Measurements from ENCODE around the gene MLF2. TPM values are rescaled to one million over a fixed set of nuclear protein-coding genes. Genes with fewer than 3 reads are reported as not detected.
"Not testable (repeated sequence)": the region's sequence is repeated elsewhere in the genome, so short reads cannot be mapped to it uniquely, and the experiment has no call there.

MLF2 gene
- total RNA-seq, 2 experiments from 2014 or later: 79.7 to 87.3 TPM

DNA sequence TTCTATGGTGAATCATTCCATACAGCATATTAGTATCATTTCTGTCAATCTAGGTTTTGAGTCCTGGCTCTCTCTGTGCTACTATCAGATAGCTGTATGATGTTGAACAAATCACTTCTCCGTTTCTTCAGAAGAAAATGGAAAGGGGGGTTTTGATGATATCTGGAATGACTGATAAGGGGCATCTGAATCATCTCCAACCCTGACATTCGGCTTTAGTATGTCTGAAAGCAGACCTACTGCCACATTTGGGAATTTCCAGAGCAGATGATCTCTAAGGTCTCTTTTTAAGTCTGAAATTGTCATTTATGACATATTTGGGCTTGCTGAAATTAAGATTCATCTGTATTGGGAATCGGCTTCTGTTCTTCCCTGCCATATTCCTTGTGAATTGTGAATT lies 10.1 kb downstream of the MLF2 start:
- CTCF ChIA-PET (ENCODE audit: unreplicated experiment): no interaction called here
- peaks cover 18% of the 10 kb centered on the region for H3K36me3 ChIP-seq (ENCODE audit: insufficient read depth, low read length)
- no peaks in the 10 kb centered on the region for H3K9me2 ChIP-seq (ENCODE audit: insufficient read depth, low read length)
- no peaks in the 10 kb centered on the region for H3K79me2 ChIP-seq (ENCODE audit: insufficient read depth, low read depth, low read length)
- intact Hi-C loops (cut with micrococcal nuclease; ENCODE audit: unreplicated experiment): no loop called here
- TF ChIP-seq, protein P1, sequence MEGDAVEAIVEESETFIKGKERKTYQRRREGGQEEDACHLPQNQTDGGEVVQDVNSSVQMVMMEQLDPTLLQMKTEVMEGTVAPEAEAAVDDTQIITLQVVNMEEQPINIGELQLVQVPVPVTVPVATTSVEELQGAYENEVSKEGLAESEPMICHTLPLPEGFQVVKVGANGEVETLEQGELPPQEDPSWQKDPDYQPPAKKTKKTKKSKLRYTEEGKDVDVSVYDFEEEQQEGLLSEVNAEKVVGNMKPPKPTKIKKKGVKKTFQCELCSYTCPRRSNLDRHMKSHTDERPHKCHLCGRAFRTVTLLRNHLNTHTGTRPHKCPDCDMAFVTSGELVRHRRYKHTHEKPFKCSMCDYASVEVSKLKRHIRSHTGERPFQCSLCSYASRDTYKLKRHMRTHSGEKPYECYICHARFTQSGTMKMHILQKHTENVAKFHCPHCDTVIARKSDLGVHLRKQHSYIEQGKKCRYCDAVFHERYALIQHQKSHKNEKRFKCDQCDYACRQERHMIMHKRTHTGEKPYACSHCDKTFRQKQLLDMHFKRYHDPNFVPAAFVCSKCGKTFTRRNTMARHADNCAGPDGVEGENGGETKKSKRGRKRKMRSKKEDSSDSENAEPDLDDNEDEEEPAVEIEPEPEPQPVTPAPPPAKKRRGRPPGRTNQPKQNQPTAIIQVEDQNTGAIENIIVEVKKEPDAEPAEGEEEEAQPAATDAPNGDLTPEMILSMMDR (conservative IDR thresholded peaks at IDR 0.05; ENCODE audit: low read length): no peak
- TF ChIP-seq EZH2phosphoT487 (IDR thresholded peaks at IDR 0.05; ENCODE audit: borderline replicate concordance, low read depth, low read length): no peak
- no peak for DNase-seq (ENCODE audit: low spot score)
- H2AFZ ChIP-seq (ENCODE audit: low read length): no peak overlapping the region
- H3K4me1 ChIP-seq (ENCODE audit: insufficient read depth, low read length, poor library complexity, severe bottlenecking): peaks cover 14% of the 10 kb centered on the region
- no peak overlapping the region for H3K27ac ChIP-seq (ENCODE audit: low read depth, low read length, poor library complexity, severe bottlenecking)
- no peaks in the 10 kb centered on the region for H4K20me1 ChIP-seq (ENCODE audit: insufficient read depth, low read length)
- POLR2A ChIA-PET: interaction anchor here (2.3 kb wide), 1 partner anchor 10 kb away, joined by 6 read pairs; the partner anchor contains the start of gene MLF2
- H3K4me2 ChIP-seq (ENCODE audit: low read length): no peak overlapping the region
- no peaks in the 10 kb centered on the region for H3K9me3 ChIP-seq (ENCODE audit: low read length)
- H3K4me3 ChIP-seq (ENCODE audit: low read depth, low read length, poor library complexity, severe bottlenecking): no peak overlapping the region
- no TSS peak for BruUV-seq (replicated peaks)

DNA sequence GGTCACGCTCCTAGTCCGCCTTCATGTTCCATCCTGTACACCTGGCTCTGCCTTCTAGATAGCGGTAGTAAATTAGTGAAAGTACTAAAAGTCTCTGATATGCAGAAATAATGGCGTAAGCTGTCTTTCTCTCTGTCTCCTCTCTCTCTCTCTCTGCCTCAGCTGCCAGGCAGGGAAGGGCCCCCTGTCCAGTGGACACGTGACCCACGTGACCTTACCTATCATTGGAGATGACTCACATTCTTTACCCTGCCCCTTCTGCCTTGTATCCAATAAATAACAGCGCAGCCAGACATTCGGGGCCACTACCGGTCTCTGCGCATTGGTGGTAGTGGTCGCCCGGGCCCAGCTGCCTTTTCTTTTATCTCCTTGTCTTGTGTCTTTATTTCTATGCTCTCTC lies 10.9 kb downstream of the MLF2 start:
- H2AFZ ChIP-seq (ENCODE audit: low read length); H3K9me3 ChIP-seq (ENCODE audit: low read length); H3K4me2 ChIP-seq (ENCODE audit: low read length); H3K9me2 ChIP-seq (ENCODE audit: insufficient read depth, low read length); H3K4me3 ChIP-seq (ENCODE audit: low read depth, low read length, poor library complexity, severe bottlenecking); intact Hi-C loops (cut with micrococcal nuclease; ENCODE audit: unreplicated experiment); H3K79me2 ChIP-seq (ENCODE audit: insufficient read depth, low read depth, low read length); H4K20me1 ChIP-seq (ENCODE audit: insufficient read depth, low read length); DNase-seq (ENCODE audit: low spot score); H3K27ac ChIP-seq (ENCODE audit: low read depth, low read length, poor library complexity, severe bottlenecking); BruUV-seq (replicated peaks); POLR2A ChIA-PET; CTCF ChIA-PET (ENCODE audit: unreplicated experiment): not testable (repeated sequence)
- peaks cover 14% of the 10 kb centered on the region for H3K4me1 ChIP-seq (ENCODE audit: insufficient read depth, low read length, poor library complexity, severe bottlenecking)
- peaks cover 11% of the 10 kb centered on the region for H3K36me3 ChIP-seq (ENCODE audit: insufficient read depth, low read length)

DNA sequence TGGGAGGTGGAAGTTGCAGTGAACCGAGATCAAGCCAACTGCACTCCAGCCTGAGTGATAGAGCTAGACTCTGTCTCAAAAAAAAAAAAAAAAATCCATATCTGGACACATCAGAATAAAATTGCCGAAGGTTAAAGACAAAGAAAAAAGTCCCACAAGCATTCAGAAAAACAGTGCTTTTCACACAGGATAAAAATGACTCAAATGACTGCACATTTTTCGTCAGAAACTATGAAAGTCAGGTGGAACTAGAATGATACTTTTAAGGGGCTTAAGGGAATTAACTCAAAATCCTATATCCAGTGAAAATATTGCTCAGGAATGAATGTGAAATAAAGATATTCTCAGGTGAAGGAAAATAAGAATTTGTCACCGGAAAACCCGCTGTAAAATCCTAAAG lies 16.2 kb downstream of the MLF2 start:
- no peak overlapping the region for H3K4me2 ChIP-seq (ENCODE audit: low read length)
- peaks cover 5% of the 10 kb centered on the region; the same call in 1 of the 2 replicates for H3K36me3 ChIP-seq (ENCODE audit: insufficient read depth, low read length)
- H3K27ac ChIP-seq (ENCODE audit: low read depth, low read length, poor library complexity, severe bottlenecking): no peak overlapping the region
- BruUV-seq (replicated peaks): no TSS peak
- no peaks in the 10 kb centered on the region for H3K9me3 ChIP-seq (ENCODE audit: low read length)
- CTCF ChIA-PET (ENCODE audit: unreplicated experiment): no interaction called here
- no peak for DNase-seq (ENCODE audit: low spot score)
- no peak overlapping the region for H2AFZ ChIP-seq (ENCODE audit: low read length)
- POLR2A ChIA-PET: interaction anchor here (0.6 kb wide), 1 partner anchor 98 kb away, joined by 3 read pairs; no protein-coding TSS in a partner anchor
- no peaks in the 10 kb centered on the region for H3K79me2 ChIP-seq (ENCODE audit: insufficient read depth, low read depth, low read length)
- H3K4me1 ChIP-seq (ENCODE audit: insufficient read depth, low read length, poor library complexity, severe bottlenecking): no peaks in the 10 kb centered on the region
- H3K4me3 ChIP-seq (ENCODE audit: low read depth, low read length, poor library complexity, severe bottlenecking): no peak overlapping the region
- intact Hi-C loops (cut with micrococcal nuclease; ENCODE audit: unreplicated experiment): no loop called here
- no peak for TF ChIP-seq EZH2phosphoT487 (IDR thresholded peaks at IDR 0.05; ENCODE audit: borderline replicate concordance, low read depth, low read length)
- TF ChIP-seq, protein P1 (conservative IDR thresholded peaks at IDR 0.05; ENCODE audit: low read length): no peak
- H3K9me2 ChIP-seq (ENCODE audit: insufficient read depth, low read length): no peaks in the 10 kb centered on the region
- no peaks in the 10 kb centered on the region for H4K20me1 ChIP-seq (ENCODE audit: insufficient read depth, low read length)

All from OCI-LY7 (cell line).